Measurements from ENCODE around the gene TSPAN16. TPM values are rescaled to one million over a fixed set of nuclear protein-coding genes. Genes with fewer than 3 reads are reported as not detected.
"Not testable (repeated sequence)": the region's sequence is repeated elsewhere in the genome, so short reads cannot be mapped to it uniquely, and the experiment has no call there.

Gene TSPAN16
- total RNA-seq, 1 experiment from 2014 or later, result not detected

DNA sequence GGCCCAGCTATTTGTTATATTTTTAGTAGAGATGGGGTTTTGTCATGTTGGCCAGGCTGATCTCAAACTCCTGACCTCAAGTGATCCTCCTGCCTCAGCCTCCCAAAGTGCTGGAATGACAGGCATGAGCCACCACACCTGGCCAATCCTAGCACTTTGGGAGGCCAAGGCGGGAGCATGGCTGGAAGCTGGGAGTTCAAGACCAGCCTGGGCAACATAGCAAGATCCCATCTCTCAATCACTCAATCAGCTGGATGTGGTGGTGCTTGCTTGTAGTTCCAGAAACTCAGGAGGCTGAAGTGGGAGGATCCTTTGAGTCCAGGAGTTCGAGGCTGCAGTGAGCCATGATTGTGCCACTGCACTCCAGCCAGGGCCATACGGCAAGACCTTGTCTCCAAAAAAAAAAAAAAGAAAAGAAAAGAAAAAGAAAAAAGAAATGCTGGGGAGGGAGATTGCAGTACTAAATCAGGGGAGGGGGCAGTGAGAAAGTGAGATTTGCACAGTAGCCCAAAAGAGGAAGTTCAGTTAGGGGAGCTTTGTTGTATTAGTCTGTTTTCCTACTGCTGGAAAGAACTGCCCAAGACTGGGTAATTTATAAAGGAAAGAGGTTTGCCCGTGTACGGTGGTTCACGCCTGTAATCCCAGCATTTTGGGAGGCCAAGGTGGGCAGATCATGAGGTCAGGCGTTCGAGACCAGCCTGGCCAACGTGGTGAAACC is 24.5 kb downstream of the TSPAN16 start:
- H3K4me1 ChIP-seq (ENCODE audit: low read length); H3K9ac ChIP-seq (ENCODE audit: low read length); H3K27ac ChIP-seq (ENCODE audit: low read length); H3K36me3 ChIP-seq (ENCODE audit: insufficient read depth, low read length); H3K79me2 ChIP-seq (ENCODE audit: low read length); H2AFZ ChIP-seq (ENCODE audit: low read length); H3K4me3 ChIP-seq (ENCODE audit: low read length); H4K20me1 ChIP-seq (ENCODE audit: insufficient read depth, low read depth, low read length); H3K9me3 ChIP-seq (ENCODE audit: low read length); H3K9me2 ChIP-seq (replicated peaks; ENCODE audit: insufficient read depth, low read length); H3K27me3 ChIP-seq (ENCODE audit: low read length); H3K4me2 ChIP-seq (ENCODE audit: low read depth, low read length, poor library complexity, severe bottlenecking): not testable (repeated sequence)
- DNase-seq, result peak; percentile 45

DNA sequence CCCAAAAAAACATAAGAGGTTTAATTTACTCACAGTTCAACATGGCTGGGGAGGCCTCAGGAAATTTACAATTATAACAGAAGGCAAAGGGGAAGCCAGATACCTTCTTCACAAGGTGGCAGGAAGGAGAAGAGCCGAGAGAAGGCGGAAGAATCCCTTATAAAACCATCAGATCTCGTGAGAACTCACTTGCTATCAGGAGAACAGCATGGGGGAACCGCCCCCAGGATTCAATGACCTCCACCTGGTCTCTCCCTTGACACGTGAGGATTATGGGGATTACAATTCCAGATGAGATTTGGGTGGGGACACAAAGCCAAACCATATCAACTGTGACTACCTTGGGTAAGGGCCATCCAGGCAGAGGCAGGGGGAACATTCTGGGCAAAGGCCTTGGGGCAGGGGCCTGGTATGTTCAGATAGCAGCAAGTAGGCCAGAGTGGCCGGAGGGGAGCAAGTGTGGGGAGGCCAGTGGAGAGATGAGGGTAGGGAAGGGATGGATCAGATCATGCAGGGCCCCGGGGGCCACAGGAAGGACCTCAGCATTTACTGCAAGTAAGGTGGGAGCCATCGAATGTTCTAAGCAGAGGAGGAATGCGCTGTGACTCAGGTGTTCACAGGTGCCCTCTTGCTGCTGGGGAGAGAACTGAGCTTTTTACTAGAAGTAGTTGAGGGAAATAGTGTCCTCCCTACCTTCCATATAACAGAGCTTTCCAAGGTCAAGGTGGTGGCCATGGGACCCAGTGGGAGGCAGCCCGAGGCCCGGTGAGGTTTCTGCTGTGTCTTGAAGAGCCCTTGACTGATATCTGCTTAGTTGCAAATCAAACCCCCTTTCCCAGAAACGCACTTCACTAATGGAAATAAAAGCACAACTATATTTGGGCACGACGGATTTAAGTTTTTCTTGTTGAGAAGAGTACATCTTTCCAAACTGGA is 25.5 kb downstream of the TSPAN16 start:
- Histone ChIP-seq H3K9me2 (replicated peaks; ENCODE audit: insufficient read depth, low read length) (no peaks in the 10 kb centered on the region), H2AFZ (ENCODE audit: low read length) (no peak overlapping the region), H3K4me3 (ENCODE audit: low read length) (no peak overlapping the region), H3K27ac (ENCODE audit: low read length) (no peak overlapping the region), H3K4me1 (ENCODE audit: low read length) (no peaks in the 10 kb centered on the region), H3K36me3 (ENCODE audit: insufficient read depth, low read length) (no peaks in the 10 kb centered on the region), H3K27me3 (ENCODE audit: low read length) (no peaks in the 10 kb centered on the region), H3K79me2 (ENCODE audit: low read length) (no peaks in the 10 kb centered on the region), H3K4me2 (ENCODE audit: low read depth, low read length, poor library complexity, severe bottlenecking) (no peak overlapping the region), H3K9ac (ENCODE audit: low read length) (no peak overlapping the region), H3K9me3 (ENCODE audit: low read length) (no peaks in the 10 kb centered on the region), H4K20me1 (ENCODE audit: insufficient read depth, low read depth, low read length) (no peaks in the 10 kb centered on the region)
- DNase-seq, result peak; percentile 42

DNA sequence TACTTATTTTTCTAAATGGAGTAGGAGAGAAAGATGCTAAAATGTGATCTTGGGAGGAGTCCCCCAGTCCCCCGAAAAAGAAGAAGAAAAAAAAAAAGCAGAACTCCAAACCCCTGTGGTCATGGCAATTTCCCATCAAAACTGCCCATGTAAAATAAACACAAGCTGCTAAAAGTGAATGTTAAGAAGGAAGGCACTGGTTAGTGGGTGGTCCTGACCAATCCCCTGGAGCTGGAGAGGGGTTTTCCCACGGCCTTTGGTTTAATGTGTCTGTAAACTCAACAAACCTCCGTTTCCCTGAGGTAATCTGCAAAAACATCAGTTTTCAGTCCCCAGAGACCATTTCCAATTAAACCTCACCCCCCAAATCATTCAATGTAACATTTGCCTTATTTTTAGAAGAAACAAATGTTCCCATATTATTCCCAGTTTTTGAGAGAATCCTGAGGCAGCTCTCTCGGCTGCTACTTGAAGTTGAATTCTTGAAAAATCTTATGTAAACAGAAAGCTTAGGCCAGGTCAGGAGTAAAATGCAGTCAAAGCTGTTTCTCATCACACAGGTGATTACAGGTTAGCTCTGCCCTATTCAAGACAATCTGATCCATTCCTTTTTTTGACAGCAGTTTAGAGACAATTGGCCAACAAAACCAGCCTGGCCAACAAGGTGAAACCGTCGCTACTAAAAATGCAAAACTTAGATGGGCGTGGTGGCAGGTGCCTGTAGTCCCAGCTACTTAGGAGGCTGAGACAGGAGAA is 26.5 kb downstream of the TSPAN16 start:
- Histone ChIP-seq H3K27ac (ENCODE audit: low read length) (no peak overlapping the region), H3K4me1 (ENCODE audit: low read length) (no peaks in the 10 kb centered on the region), H3K9me3 (ENCODE audit: low read length) (no peaks in the 10 kb centered on the region), H3K79me2 (ENCODE audit: low read length) (no peaks in the 10 kb centered on the region), H2AFZ (ENCODE audit: low read length) (no peak overlapping the region), H4K20me1 (ENCODE audit: insufficient read depth, low read depth, low read length) (no peaks in the 10 kb centered on the region), H3K4me3 (ENCODE audit: low read length) (no peak overlapping the region), H3K36me3 (ENCODE audit: insufficient read depth, low read length) (no peaks in the 10 kb centered on the region), H3K9me2 (replicated peaks; ENCODE audit: insufficient read depth, low read length) (no peaks in the 10 kb centered on the region), H3K9ac (ENCODE audit: low read length) (no peak overlapping the region), H3K27me3 (ENCODE audit: low read length) (no peaks in the 10 kb centered on the region), H3K4me2 (ENCODE audit: low read depth, low read length, poor library complexity, severe bottlenecking) (no peak overlapping the region)
- DNase-seq, result no peak

DNA sequence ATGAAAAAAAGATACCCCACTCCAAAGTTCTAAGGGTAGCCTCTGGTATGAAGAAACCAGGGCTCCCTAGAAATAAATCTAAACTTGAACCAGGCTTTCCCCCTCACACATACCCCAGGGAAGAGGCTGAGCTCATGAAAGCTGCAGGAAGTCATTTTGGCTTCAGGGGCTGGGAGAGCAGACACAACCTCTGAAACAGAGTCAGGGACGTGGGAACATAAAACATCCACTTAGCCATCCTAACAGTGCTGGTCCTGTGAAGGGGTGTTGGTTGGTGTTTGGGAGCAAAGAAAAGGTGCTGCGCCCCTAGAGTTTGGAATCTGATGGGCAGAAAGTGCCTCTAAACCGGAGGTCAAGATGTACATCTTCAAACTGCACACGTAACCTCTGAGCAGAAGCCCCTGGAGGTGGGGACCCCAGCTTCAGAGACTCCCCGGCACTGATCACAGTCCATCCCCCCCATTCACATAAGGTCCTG is 27.7 kb downstream of the TSPAN16 start:
- no peaks in the 10 kb centered on the region for H3K4me1 ChIP-seq (ENCODE audit: low read length)
- H3K9me2 ChIP-seq (replicated peaks; ENCODE audit: insufficient read depth, low read length), result no peaks in the 10 kb centered on the region
- H3K36me3 ChIP-seq (ENCODE audit: insufficient read depth, low read length), result no peaks in the 10 kb centered on the region
- no peak overlapping the region for H3K4me2 ChIP-seq (ENCODE audit: low read depth, low read length, poor library complexity, severe bottlenecking)
- H3K9ac ChIP-seq (ENCODE audit: low read length), result no peak overlapping the region
- H2AFZ ChIP-seq (ENCODE audit: low read length), result no peak overlapping the region
- H3K27ac ChIP-seq (ENCODE audit: low read length), result no peak overlapping the region
- no peaks in the 10 kb centered on the region for H3K27me3 ChIP-seq (ENCODE audit: low read length)
- no peak for DNase-seq
- H3K79me2 ChIP-seq (ENCODE audit: low read length), result no peaks in the 10 kb centered on the region
- H4K20me1 ChIP-seq (ENCODE audit: insufficient read depth, low read depth, low read length), result no peaks in the 10 kb centered on the region
- H3K9me3 ChIP-seq (ENCODE audit: low read length), result no peaks in the 10 kb centered on the region
- no peak overlapping the region for H3K4me3 ChIP-seq (ENCODE audit: low read length)

DNA sequence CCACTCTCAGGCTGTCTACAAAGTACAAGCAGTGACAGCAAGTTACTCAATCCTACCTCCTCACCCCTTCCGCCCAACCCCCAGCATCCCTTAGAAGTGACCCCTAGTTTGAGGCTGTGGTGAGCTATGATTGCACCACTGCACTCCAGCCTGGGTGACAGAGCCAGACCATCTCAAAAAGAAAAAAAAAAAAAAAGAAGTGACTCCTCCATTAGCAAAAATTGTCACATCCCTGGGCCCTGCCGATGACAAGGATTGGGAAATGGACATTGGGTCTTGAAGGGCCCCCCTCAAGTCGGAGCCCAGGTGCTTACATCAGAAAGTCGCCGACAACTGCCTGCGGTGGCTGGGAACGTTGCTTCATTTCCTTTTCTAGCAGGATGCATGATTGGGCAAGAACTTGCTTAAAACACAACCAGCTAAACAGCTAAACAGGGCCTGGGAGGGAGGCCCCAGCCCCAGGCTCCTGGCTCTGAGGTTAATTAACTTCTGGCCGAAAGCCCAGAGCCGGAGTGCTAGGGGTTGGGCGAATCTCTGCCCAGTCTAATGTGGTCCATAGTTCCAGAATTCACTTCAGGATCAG is 28.2 kb downstream of the TSPAN16 start:
- Histone ChIP-seq H3K36me3 (ENCODE audit: insufficient read depth, low read length) (no peaks in the 10 kb centered on the region), H3K4me3 (ENCODE audit: low read length) (no peak overlapping the region), H3K27me3 (ENCODE audit: low read length) (no peaks in the 10 kb centered on the region), H3K9me3 (ENCODE audit: low read length) (no peaks in the 10 kb centered on the region), H3K4me1 (ENCODE audit: low read length) (no peaks in the 10 kb centered on the region), H3K27ac (ENCODE audit: low read length) (no peak overlapping the region), H3K79me2 (ENCODE audit: low read length) (no peaks in the 10 kb centered on the region), H3K9me2 (replicated peaks; ENCODE audit: insufficient read depth, low read length) (no peaks in the 10 kb centered on the region), H2AFZ (ENCODE audit: low read length) (no peak overlapping the region), H3K4me2 (ENCODE audit: low read depth, low read length, poor library complexity, severe bottlenecking) (no peak overlapping the region), H3K9ac (ENCODE audit: low read length) (no peak overlapping the region), H4K20me1 (ENCODE audit: insufficient read depth, low read depth, low read length) (no peaks in the 10 kb centered on the region)
- DNase-seq, result peak; percentile 23

DNA sequence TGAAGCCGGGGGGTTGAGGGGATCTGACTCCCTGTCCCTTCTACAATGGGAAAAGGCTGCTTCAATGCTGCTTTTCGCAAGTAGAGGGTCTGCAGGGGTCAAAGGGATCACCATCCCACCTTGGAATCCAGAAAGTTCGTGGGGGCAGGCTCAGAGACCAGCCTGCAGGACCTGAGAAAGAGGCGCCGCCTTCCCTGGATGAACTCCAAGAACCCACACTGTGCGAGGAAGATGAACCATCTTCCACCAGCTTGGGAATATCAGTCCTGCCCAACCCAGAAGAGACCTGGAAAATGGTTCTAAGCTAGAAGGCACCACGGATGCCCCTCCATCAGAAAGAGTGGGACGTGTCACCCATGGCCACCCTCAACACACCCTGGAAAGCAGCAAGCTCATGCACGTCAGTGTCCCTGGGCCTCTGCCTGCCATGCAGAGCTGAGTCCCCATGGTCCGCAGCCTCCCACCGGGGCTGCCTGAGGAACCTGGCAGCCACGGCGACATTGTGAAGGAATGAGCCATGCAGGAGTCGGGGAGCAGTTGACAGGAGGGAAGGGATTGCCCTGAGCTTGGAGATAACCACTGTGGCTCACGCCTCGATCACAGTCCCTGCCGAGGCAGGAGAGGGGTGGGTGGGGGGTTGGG is 28.9 kb downstream of the TSPAN16 start:
- Histone ChIP-seq H3K9me3 (ENCODE audit: low read length) (no peaks in the 10 kb centered on the region), H3K27me3 (ENCODE audit: low read length) (no peaks in the 10 kb centered on the region), H3K9ac (ENCODE audit: low read length) (no peak overlapping the region), H3K4me2 (ENCODE audit: low read depth, low read length, poor library complexity, severe bottlenecking) (no peak overlapping the region), H2AFZ (ENCODE audit: low read length) (no peak overlapping the region), H3K4me1 (ENCODE audit: low read length) (no peaks in the 10 kb centered on the region), H3K36me3 (ENCODE audit: insufficient read depth, low read length) (no peaks in the 10 kb centered on the region), H3K27ac (ENCODE audit: low read length) (no peak overlapping the region), H3K4me3 (ENCODE audit: low read length) (no peak overlapping the region), H4K20me1 (ENCODE audit: insufficient read depth, low read depth, low read length) (no peaks in the 10 kb centered on the region), H3K79me2 (ENCODE audit: low read length) (no peaks in the 10 kb centered on the region), H3K9me2 (replicated peaks; ENCODE audit: insufficient read depth, low read length) (no peaks in the 10 kb centered on the region)
- DNase-seq, result no peak

DNA sequence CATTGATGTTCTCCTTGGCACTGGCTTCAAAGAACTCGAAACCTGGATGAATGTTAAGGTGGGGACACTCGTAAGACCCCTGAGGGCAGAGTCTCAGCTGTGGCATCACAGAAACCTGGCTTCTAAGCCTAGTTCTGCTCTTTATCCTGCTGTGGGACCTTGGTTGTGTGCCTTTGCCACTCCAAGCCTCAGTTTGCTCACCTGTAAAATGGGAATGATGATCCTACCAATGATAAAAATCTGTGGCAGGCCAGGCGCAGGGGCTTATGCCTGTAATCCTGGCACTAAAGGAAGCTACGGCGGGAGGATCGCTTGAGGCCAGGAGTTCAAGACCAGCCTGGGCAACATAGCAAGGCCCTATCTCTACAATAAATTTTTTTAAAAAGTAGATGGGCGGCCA is 29.6 kb downstream of the TSPAN16 start:
- Histone ChIP-seq H3K27ac (ENCODE audit: low read length) (no peak overlapping the region), H3K79me2 (ENCODE audit: low read length) (no peaks in the 10 kb centered on the region), H4K20me1 (ENCODE audit: insufficient read depth, low read depth, low read length) (no peaks in the 10 kb centered on the region), H3K36me3 (ENCODE audit: insufficient read depth, low read length) (no peaks in the 10 kb centered on the region), H2AFZ (ENCODE audit: low read length) (no peak overlapping the region), H3K4me1 (ENCODE audit: low read length) (no peaks in the 10 kb centered on the region), H3K4me3 (ENCODE audit: low read length) (no peak overlapping the region), H3K9me2 (replicated peaks; ENCODE audit: insufficient read depth, low read length) (no peaks in the 10 kb centered on the region), H3K4me2 (ENCODE audit: low read depth, low read length, poor library complexity, severe bottlenecking) (no peak overlapping the region), H3K27me3 (ENCODE audit: low read length) (no peaks in the 10 kb centered on the region), H3K9ac (ENCODE audit: low read length) (no peak overlapping the region), H3K9me3 (ENCODE audit: low read length) (no peaks in the 10 kb centered on the region)
- no peak for DNase-seq
